Neural progenitor cell (in vitro differentiated cells): ENCODE measurements around the gene UBXN11.

ENCODE experiments used
- EZH2phosphoT487 ChIP-seq: fragments of 200-600 bp; sonication (generic); IDR thresholded peaks from 2 replicates; pipeline ENCODE4 v1.6.1; 2017; ENCODE audit warnings: antibody characterized with exemption
- TF ChIP-seq, protein P1 (sequence below): fragments of 200-600 bp; sonication (generic); IDR thresholded peaks from 2 replicates; pipeline ENCODE4 v1.5.1; 2017; ENCODE audit warnings: antibody characterized with exemption, mild to moderate bottlenecking

DNA sequence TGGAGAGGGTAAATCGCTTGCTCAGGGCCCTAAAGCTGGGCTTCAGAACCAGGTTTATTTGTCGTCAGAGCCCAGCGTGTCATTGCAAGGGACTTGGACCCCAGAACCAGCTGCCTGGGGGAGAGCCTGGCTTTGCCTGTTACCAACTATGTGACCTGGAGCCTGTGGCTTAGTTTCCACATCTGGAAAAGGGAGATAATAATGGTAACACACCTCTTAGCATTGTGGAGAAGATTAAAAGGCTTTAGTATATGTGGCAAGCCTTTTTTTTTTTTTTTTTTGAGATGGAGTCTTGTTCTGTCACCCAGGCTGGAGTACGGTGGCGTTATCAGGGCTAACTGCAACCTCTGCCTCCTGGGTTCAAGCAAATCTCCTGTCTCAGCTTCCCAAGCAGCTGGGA lies 23.8 kb upstream of the UBXN11 start:
- TF ChIP-seq, protein P1, sequence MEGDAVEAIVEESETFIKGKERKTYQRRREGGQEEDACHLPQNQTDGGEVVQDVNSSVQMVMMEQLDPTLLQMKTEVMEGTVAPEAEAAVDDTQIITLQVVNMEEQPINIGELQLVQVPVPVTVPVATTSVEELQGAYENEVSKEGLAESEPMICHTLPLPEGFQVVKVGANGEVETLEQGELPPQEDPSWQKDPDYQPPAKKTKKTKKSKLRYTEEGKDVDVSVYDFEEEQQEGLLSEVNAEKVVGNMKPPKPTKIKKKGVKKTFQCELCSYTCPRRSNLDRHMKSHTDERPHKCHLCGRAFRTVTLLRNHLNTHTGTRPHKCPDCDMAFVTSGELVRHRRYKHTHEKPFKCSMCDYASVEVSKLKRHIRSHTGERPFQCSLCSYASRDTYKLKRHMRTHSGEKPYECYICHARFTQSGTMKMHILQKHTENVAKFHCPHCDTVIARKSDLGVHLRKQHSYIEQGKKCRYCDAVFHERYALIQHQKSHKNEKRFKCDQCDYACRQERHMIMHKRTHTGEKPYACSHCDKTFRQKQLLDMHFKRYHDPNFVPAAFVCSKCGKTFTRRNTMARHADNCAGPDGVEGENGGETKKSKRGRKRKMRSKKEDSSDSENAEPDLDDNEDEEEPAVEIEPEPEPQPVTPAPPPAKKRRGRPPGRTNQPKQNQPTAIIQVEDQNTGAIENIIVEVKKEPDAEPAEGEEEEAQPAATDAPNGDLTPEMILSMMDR, result no peak
- TF ChIP-seq EZH2phosphoT487, result no peak
